Measurements from ENCODE around the gene UHRF1. TPM values are rescaled to one million over a fixed set of nuclear protein-coding genes. Genes with fewer than 3 reads are reported as not detected.

The UHRF1 gene
- total RNA-seq, 1 experiment from 2014 or later = 34.6 TPM

GRCh38 chr19:4988770-4989251, 79.5 kb downstream of the UHRF1 start:
- peak; percentile 91 for DNase-seq (ENCODE audit: low read depth)

- DNase-seq (ENCODE audit: low read depth) = no peak
These were observed 81.0 kb downstream of the UHRF1 start for GRCh38 chr19:4990306-4990705.

- no peak for DNase-seq (ENCODE audit: low read depth)
These were observed 82.2 kb downstream of the UHRF1 start for GRCh38 chr19:4991538-4991937.

- DNase-seq (ENCODE audit: low read depth) = no peak
These were observed 82.8 kb downstream of the UHRF1 start for GRCh38 chr19:4991996-4992698.

GRCh38 chr19:4993683-4994082, 84.4 kb downstream of the UHRF1 start:
- DNase-seq (ENCODE audit: low read depth) = no peak

- no peak for DNase-seq (ENCODE audit: low read depth)
These were observed 87.4 kb downstream of the UHRF1 start for GRCh38 chr19:4996701-4997100.

GRCh38 chr19:4997297-4997696, 88.0 kb downstream of the UHRF1 start:
- DNase-seq (ENCODE audit: low read depth) = no peak

GRCh38 chr19:5000120-5000611, 90.9 kb downstream of the UHRF1 start:
- no peak for DNase-seq (ENCODE audit: low read depth)

- DNase-seq (ENCODE audit: low read depth) = peak; percentile 61
These were observed 92.3 kb downstream of the UHRF1 start for GRCh38 chr19:5001615-5002014.

- peak; percentile 70 for DNase-seq (ENCODE audit: low read depth)
These were observed 92.8 kb downstream of the UHRF1 start for GRCh38 chr19:5002143-5002542.

GRCh38 chr19:5003781-5004180, 94.5 kb downstream of the UHRF1 start:
- DNase-seq (ENCODE audit: low read depth) = no peak

GRCh38 chr19:5005096-5005495, 95.8 kb downstream of the UHRF1 start:
- DNase-seq (ENCODE audit: low read depth) = no peak

GRCh38 chr19:5006201-5006600, 96.9 kb downstream of the UHRF1 start:
- DNase-seq (ENCODE audit: low read depth) = peak; percentile 34

GRCh38 chr19:5006821-5007220, 97.5 kb downstream of the UHRF1 start:
- DNase-seq (ENCODE audit: low read depth) = no peak

Other genes with a start within 250 kb of the UHRF1 start
- gene MYDGF, start 239.2 kb upstream of the UHRF1 start, total RNA-seq (2014; rRNA removed; shearing (Covaris generic)) = 154 and 171 TPM in 2 replicates
- 77.1 and 109 TPM in 2 replicates for gene DPP9, start 185.7 kb upstream of the UHRF1 start, total RNA-seq (2014; rRNA removed; shearing (Covaris generic))
- 13.5 and 14.0 TPM in 2 replicates for gene FEM1A, start 117.8 kb upstream of the UHRF1 start, total RNA-seq (2014; rRNA removed; shearing (Covaris generic))
- gene TICAM1, start 77.8 kb upstream of the UHRF1 start, total RNA-seq (2014; rRNA removed; shearing (Covaris generic)) = 0.74 and 1.7 TPM in 2 replicates
- 102 and 114 TPM in 2 replicates for gene PLIN3, start 41.8 kb upstream of the UHRF1 start, total RNA-seq (2014; rRNA removed; shearing (Covaris generic))
- not detected in 2 replicates for gene ARRDC5, start 6.6 kb upstream of the UHRF1 start, total RNA-seq (2014; rRNA removed; shearing (Covaris generic))
- gene KDM4B, start 59.6 kb downstream of the UHRF1 start, total RNA-seq (2014; rRNA removed; shearing (Covaris generic)) = 2.1 and 4.2 TPM in 2 replicates

Measured in Daoy (cell line).